GM12872 (cell line): ENCODE results near the gene PPP6R3.

ENCODE experiments used
- CTCF ChIP-seq: IDR thresholded peaks from 3 replicates; pipeline ENCODE4 v1.5.1; 2011; ENCODE audit warnings: low read depth, mild to moderate bottlenecking, low read length, moderate library complexity; ENCODE audit not compliant: insufficient read depth

PPP6R3 gene

DNA sequence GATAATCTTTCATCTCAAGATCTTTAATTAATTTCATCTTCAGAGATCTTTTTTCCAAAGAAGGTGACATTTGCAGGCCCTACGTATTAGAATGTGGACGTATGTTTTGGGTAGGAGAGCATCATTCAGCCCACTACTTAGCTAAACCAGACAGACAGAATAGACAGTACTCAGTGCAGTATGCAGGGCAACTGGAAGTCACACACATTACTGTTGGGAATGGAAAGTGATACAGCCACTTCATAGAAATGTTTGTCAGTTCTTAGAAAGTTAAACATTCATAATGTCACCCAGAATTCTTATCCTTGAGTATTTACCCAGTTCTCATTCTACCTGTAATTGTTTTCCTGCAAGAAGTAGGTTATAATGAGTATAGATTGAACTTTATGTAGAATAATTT is 102.9 kb downstream of the PPP6R3 start:
- TF ChIP-seq CTCF, result no peak

GRCh38 chr11:68564261-68564660 is 103.7 kb downstream of the PPP6R3 start:
- no peak for TF ChIP-seq CTCF

DNA sequence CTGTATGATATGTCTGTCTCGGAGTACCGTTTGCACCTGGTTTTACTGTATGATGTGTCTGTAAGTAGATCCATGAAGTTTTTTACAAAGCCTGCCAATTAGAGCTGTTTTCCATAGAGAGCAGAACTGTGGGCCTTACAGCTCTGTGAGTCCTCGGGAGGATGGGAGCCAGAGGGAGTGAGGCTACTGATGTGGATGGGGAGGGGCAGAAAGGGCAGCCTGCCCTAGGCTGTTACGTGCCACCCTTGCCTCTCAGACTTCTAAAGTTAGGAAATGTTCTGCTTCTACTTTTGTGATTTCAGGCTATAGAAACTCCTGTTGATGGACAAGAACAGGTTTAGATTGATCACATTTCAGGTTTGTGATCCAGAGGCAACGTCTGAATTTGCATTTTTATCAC is 105.2 kb downstream of the PPP6R3 start:
- TF ChIP-seq CTCF, result no peak

DNA sequence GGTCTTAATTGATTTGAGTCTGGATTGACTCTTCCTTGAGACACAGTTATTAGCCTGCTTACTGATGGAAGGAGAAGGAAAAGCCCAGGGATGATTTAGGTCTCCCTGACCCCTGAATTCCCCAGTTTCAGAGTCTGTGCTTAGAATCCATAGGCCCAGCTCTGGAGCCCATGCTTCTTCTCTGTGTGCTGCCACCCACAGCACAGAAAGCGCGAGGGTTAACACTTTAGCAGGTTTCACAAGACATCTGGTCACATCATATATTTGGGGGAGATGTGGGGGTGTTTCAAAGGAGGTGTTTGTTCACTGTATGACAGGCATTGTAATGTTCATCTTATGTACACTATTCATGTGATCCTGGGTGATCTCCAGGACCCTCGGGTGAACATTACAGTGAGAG is 107.0 kb downstream of the PPP6R3 start:
- no peak for TF ChIP-seq CTCF

DNA sequence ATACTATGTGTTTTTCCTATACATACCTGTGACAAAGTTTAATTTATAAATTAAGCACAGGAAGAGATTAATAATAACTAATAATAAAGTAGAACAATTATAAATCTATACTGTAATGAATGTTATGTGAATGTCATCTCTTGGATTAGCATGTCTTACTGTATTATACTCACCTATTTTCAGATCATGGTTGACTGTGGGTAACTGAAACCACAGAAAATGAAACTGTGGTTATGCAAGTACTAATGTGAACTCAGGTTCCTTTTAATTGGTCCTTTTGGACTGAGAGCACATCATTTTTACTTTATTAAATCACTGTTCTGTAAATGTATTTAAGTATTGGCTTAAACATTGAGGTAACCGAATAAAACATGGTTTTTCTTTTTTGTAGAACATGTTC is 108.8 kb downstream of the PPP6R3 start:
- no peak for TF ChIP-seq CTCF

DNA sequence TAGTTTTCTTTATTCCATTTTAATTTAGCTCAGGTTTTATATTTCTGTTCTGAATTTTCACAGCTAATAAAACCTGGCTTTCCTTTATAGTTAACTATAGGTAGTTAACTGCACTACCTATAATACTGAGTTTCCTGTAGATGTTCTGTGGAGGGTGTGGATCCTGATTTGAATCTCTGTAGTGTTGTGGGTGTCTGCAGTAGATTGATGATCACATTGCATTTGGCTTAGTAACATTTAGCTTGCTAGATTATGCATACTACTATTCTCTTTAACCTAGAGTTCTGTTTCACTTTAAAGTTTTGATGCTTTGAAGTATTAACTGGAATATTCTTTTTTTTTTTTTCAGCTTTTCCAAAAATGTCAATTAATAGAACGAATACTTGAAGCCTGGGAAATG is 110.1 kb downstream of the PPP6R3 start:
- no peak for TF ChIP-seq CTCF

DNA sequence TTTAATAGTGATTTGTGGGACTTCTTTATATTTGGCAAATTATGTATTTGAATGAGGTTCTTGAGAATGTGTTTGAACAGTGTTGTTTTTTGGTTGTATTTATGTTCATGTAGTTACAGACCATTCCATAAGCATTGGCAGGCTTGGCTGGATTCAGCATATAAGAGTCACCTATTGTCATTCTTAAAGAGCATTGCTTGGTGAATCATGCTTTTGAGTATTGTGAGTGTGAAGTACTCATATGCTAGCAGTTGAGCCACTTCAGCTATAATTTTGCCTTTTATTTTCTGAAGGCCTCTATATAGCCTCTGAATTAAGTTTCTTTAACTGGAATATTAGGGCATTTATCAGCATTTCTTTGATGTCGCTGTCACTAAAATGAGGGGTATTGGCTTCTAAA is 113.8 kb downstream of the PPP6R3 start:
- no peak for TF ChIP-seq CTCF

- no peak for TF ChIP-seq CTCF
Measured at GRCh38 chr11:68575025-68575665, 114.6 kb downstream of the PPP6R3 start.
